HT1080 (cell line): Measurements from ENCODE around the gene FN1. TPM values are rescaled to one million over a fixed set of nuclear protein-coding genes. Genes with fewer than 3 reads are reported as not detected.
"Not testable (repeated sequence)": the region's sequence is repeated elsewhere in the genome, so short reads cannot be mapped to it uniquely, and the experiment has no call there.

Experiments
- DNase-seq: peaks from one replicate; pipeline ENCODE4 v3.0.0-alpha.2; 2015; ENCODE audit warnings: low read depth
- total RNA-seq: library from RNA; depleted of rRNA; stranded (reverse); fragments of >200 nt; shearing (Covaris generic); gene quantifications from 2 replicates; pipeline ENCODE4 v1.2.3, GENCODE V29; 2014

Gene FN1
- total RNA-seq, 1 experiment from 2014 or later = 228 TPM

GRCh38 chr2:215368493-215368809, 67.4 kb downstream of the FN1 start:
- DNase-seq = no peak

GRCh38 chr2:215367662-215368492, 68.0 kb downstream of the FN1 start:
- DNase-seq = peak; percentile 86

GRCh38 chr2:215366440-215367032, 69.3 kb downstream of the FN1 start:
- DNase-seq = no peak

- DNase-seq = no peak
These were observed 70.6 kb downstream of the FN1 start for GRCh38 chr2:215365184-215365658.

GRCh38 chr2:215364157-215365155, 71.4 kb downstream of the FN1 start:
- no peak for DNase-seq

GRCh38 chr2:215363461-215364156, 72.3 kb downstream of the FN1 start:
- no peak for DNase-seq

GRCh38 chr2:215363039-215363438, 72.8 kb downstream of the FN1 start:
- DNase-seq = no peak

- no peak for DNase-seq
These were observed 73.3 kb downstream of the FN1 start for GRCh38 chr2:215362562-215362904.

GRCh38 chr2:215361876-215362561, 73.8 kb downstream of the FN1 start:
- DNase-seq = no peak

- DNase-seq = no peak
These were observed 74.5 kb downstream of the FN1 start for GRCh38 chr2:215361211-215361875.

- DNase-seq = no peak
These were observed 75.3 kb downstream of the FN1 start for GRCh38 chr2:215360596-215360995.

- not testable (repeated sequence) for DNase-seq
These were observed 75.8 kb downstream of the FN1 start for GRCh38 chr2:215360059-215360458.

GRCh38 chr2:215359576-215359922, 76.3 kb downstream of the FN1 start:
- no peak for DNase-seq

GRCh38 chr2:215358891-215359575, 76.8 kb downstream of the FN1 start:
- no peak for DNase-seq

- no peak for DNase-seq
These were observed 77.5 kb downstream of the FN1 start for GRCh38 chr2:215358312-215358845.

- no peak for DNase-seq
These were observed 78.2 kb downstream of the FN1 start for GRCh38 chr2:215357660-215358059.

GRCh38 chr2:215356948-215357461, 78.9 kb downstream of the FN1 start:
- no peak for DNase-seq

- no peak for DNase-seq
These were observed 79.4 kb downstream of the FN1 start for GRCh38 chr2:215356334-215356947.

- DNase-seq = no peak
These were observed 80.1 kb downstream of the FN1 start for GRCh38 chr2:215355801-215356200.
